Colonic mucosa (tissue), 4 donors: Measurements from ENCODE around the gene NRG2. TPM values are rescaled to one million over a fixed set of nuclear protein-coding genes. Genes with fewer than 3 reads are reported as not detected.

Source experiments
- DNase-seq: peaks from one replicate; pipeline ENCODE4 v3.0.0-alpha.2; 2020
- H3K27ac ChIP-seq: fragments of 200-600 bp; one replicate; pipeline ENCODE4 v1.8.0; 2021
- H3K27me3 ChIP-seq: fragments of 200-600 bp; one replicate; pipeline ENCODE4 v1.8.0; 2021
- H3K36me3 ChIP-seq: fragments of 200-600 bp; one replicate; pipeline ENCODE4 v1.8.0; 2021
- H3K4me1 ChIP-seq: fragments of 200-600 bp; one replicate; pipeline ENCODE4 v1.8.0; 2021; ENCODE audit warnings: mild to moderate bottlenecking
- H3K4me3 ChIP-seq: fragments of 200-600 bp; one replicate; pipeline ENCODE4 v1.8.0; 2021
- H3K9ac ChIP-seq, 2 donors: one replicate each; pipeline ENCODE4 v1.7.0; 2013; ENCODE audit warnings: control low read depth in 2 of 2, low read depth in 2 of 2, low read length in 2 of 2
- H3K9me3 ChIP-seq: fragments of 200-600 bp; one replicate; pipeline ENCODE4 v1.8.0; 2021
- CTCF ChIP-seq: fragments of 200-600 bp; IDR thresholded peaks from one replicate; pipeline ENCODE4 v1.8.0; 2022; ENCODE audit warnings: antibody characterized with exemption, mild to moderate bottlenecking
- intact Hi-C: fragments of 100-400 bp; cut with DNase I; formaldehyde crosslinking; loops from one replicate; pipeline ENCODE4 v1.14.1; 2022
- total RNA-seq, 2 donors: library from RNA; stranded (reverse); fragmentation: NEBNext Ultra II Directional in 1 of 2; extraction: Animal tissue kit (Norgen Biotek cat#: 25700) in 1 of 2; gene quantifications; one replicate each; pipeline ENCODE4 v1.2.1, GENCODE V29; 2021
- donor health status: healthy.
- donor health status: DM: no; HTN: no; CAD: no.
- donor health status: DM: no; HTN: no; CAD: no.

NRG2 gene
- total RNA-seq, 2 donors from 2014 or later: 0.10 to 0.48 TPM

- intact Hi-C loops: loop anchor here (10.0 kb wide), 1 partner anchor 96 kb away; no protein-coding TSS in a partner anchor
- DNase-seq: no peak
- Histone ChIP-seq H3K4me3 (no peak overlapping the region), H3K4me1 (no peaks in the 10 kb centered on the region), H3K27ac (no peak overlapping the region), H3K27me3 (no peaks in the 10 kb centered on the region), H3K9ac (no peak overlapping the region), H3K9me3 (no peaks in the 10 kb centered on the region), H3K36me3 (no peaks in the 10 kb centered on the region)
- no peak for TF ChIP-seq CTCF
Measured at GRCh38 chr5:139869042-139869790, 173.9 kb downstream of the NRG2 start.

- intact Hi-C loops: loop anchor here (10.0 kb wide), 1 partner anchor 97 kb away; no protein-coding TSS in a partner anchor
- Histone ChIP-seq H3K27ac (no peak overlapping the region), H3K4me3 (no peak overlapping the region), H3K9ac (no peak overlapping the region), H3K4me1 (no peaks in the 10 kb centered on the region), H3K27me3 (no peaks in the 10 kb centered on the region), H3K36me3 (no peaks in the 10 kb centered on the region), H3K9me3 (no peaks in the 10 kb centered on the region)
- DNase-seq: no peak
- no peak for TF ChIP-seq CTCF
Measured at GRCh38 chr5:139867581-139867980, 175.5 kb downstream of the NRG2 start.

GRCh38 chr5:139867109-139867508, 176.0 kb downstream of the NRG2 start:
- Histone ChIP-seq H3K9ac (no peak overlapping the region), H3K27me3 (no peaks in the 10 kb centered on the region), H3K27ac (no peak overlapping the region), H3K4me3 (no peak overlapping the region), H3K36me3 (no peaks in the 10 kb centered on the region), H3K4me1 (no peaks in the 10 kb centered on the region), H3K9me3 (no peaks in the 10 kb centered on the region)
- no peak for DNase-seq
- intact Hi-C loops: loop anchor here (10.0 kb wide), 1 partner anchor 98 kb away; no protein-coding TSS in a partner anchor
- no peak for TF ChIP-seq CTCF

- intact Hi-C loops: loop anchor here (5.0 to 10.0 kb wide), 2 partner anchors 78 to 100 kb away; no protein-coding TSS in a partner anchor
- Histone ChIP-seq H3K4me3 (no peak overlapping the region), H3K27ac (no peak overlapping the region), H3K36me3 (no peaks in the 10 kb centered on the region), H3K27me3 (no peaks in the 10 kb centered on the region), H3K4me1 (no peaks in the 10 kb centered on the region), H3K9ac (no peak overlapping the region), H3K9me3 (no peaks in the 10 kb centered on the region)
- TF ChIP-seq CTCF: no peak
- no peak for DNase-seq
Measured at GRCh38 chr5:139864716-139865483, 178.2 kb downstream of the NRG2 start.

- H3K4me3 ChIP-seq: no peak overlapping the region
- intact Hi-C loops: loop anchor here (5.0 to 10.0 kb wide), 2 partner anchors 77 to 101 kb away; no protein-coding TSS in a partner anchor
- H3K4me1 ChIP-seq: no peaks in the 10 kb centered on the region
- H3K27me3 ChIP-seq: no peaks in the 10 kb centered on the region
- peak; percentile 69 for DNase-seq
- H3K27ac ChIP-seq: no peak overlapping the region
- no peaks in the 10 kb centered on the region for H3K36me3 ChIP-seq
- no peak overlapping the region for H3K9ac ChIP-seq
- no peaks in the 10 kb centered on the region for H3K9me3 ChIP-seq
- TF ChIP-seq CTCF: peak; percentile 88
Measured at GRCh38 chr5:139863855-139864558, 179.1 kb downstream of the NRG2 start.
